GM23338 (cell line): ENCODE data around the gene RPS6KB1.

Source experiments
- EZH2 ChIP-seq: fragments of 200-600 bp; sonication (generic); IDR thresholded peaks from one replicate; pipeline ENCODE4 v1.8.0; 2017; ENCODE audit warnings: antibody characterized with exemption, mild to moderate bottlenecking, low read depth; ENCODE audit not compliant: unreplicated experiment
- TF ChIP-seq, protein P1 (sequence below), 2 experiments: fragments of 200-600 bp in 1 of 2; sonication (generic) in 1 of 2; conservative IDR thresholded peaks; 2 replicates each; pipeline versions ENCODE4 v1.5.1 to v1.6.1; 2016 to 2017; ENCODE audit warnings: antibody characterized with exemption in 2 of 2, low read depth in 2 of 2, mild to moderate bottlenecking in 2 of 2, moderate library complexity in 1 of 2

DNA sequence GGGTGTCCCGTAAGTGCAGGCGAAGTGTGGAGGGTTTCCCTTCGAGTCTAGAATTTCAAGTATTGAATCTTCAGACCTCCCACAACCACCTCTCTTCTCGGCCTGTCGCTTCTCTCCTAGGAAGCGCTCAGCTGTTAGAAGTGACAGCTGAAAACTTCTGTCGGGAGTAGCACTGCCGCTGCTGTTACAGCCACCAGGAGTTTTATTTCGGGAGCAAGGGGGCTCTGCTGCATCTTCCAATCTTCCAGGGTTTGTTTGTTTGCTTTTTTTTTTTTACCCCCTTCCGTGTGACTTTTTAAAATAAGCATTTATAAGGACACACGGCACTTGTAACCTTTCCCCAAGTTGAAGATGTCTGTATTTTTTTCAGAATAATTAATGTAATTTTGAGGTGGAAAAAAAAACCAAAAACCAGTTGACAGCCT, 767 bp downstream of the RPS6KB1 start:
- TF ChIP-seq, protein P1, sequence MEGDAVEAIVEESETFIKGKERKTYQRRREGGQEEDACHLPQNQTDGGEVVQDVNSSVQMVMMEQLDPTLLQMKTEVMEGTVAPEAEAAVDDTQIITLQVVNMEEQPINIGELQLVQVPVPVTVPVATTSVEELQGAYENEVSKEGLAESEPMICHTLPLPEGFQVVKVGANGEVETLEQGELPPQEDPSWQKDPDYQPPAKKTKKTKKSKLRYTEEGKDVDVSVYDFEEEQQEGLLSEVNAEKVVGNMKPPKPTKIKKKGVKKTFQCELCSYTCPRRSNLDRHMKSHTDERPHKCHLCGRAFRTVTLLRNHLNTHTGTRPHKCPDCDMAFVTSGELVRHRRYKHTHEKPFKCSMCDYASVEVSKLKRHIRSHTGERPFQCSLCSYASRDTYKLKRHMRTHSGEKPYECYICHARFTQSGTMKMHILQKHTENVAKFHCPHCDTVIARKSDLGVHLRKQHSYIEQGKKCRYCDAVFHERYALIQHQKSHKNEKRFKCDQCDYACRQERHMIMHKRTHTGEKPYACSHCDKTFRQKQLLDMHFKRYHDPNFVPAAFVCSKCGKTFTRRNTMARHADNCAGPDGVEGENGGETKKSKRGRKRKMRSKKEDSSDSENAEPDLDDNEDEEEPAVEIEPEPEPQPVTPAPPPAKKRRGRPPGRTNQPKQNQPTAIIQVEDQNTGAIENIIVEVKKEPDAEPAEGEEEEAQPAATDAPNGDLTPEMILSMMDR (conservative IDR thresholded peaks at IDR 0.05; ENCODE audit: low read depth in 2 of 2), result no peak
- no peak for TF ChIP-seq EZH2
